B cell (primary cell): ENCODE measurements around the gene QTRT2. TPM values are rescaled to one million over a fixed set of nuclear protein-coding genes. Genes with fewer than 3 reads are reported as not detected.

ENCODE experiments used
- ATAC-seq: fragments of 200-7000 bp; cut with Tn5 transposase; one replicate; pipeline ENCODE4 v1.10.0; 2021; ENCODE audit warnings: low read depth, mild to moderate bottlenecking, moderate number of reproducible peaks, moderate library complexity
- CTCF ChIA-PET: fragments of 350-600 bp; sonication (Branson Sonifier 250); formaldehyde crosslinking; loops from one replicate; lab custom pipeline; 2021; ENCODE audit warnings: antibody characterized with exemption, inconsistent platforms; lab: Charles Lee
- POLR2A ChIA-PET: fragments of 350-600 bp; sonication (Branson Sonifier 250); formaldehyde crosslinking; loops from one replicate; lab custom pipeline; 2021; ENCODE audit warnings: antibody characterized with exemption; lab: Charles Lee
- DNase-seq: peaks from one replicate; pipeline ENCODE4 v3.0.0; 2013
- H2AFZ ChIP-seq: 2 replicates; pipeline ENCODE4 v1.6.1; 2012; ENCODE audit warnings: mild to moderate bottlenecking, low read depth, low read length; ENCODE audit not compliant: insufficient read depth, poor library complexity, severe bottlenecking
- H3K27ac ChIP-seq, 2 donors: 1 replicate in 1 of 2; 2 replicates in 1 of 2; pipeline ENCODE4 v1.5.1; 2012 to 2013; ENCODE audit warnings: low read length in 2 of 2, mild to moderate bottlenecking in 2 of 2, moderate library complexity in 1 of 2
- H3K27me3 ChIP-seq, 4 experiments: fragments of 200-600 bp in 1 of 4; sonication (generic) in 1 of 4; replicated peaks in 1 of 4; 1 replicate in 2 of 4; 2 replicates in 2 of 4; pipeline versions ENCODE4 v1.6.1 to v1.7.0; 2013 to 2016; ENCODE audit warnings: low read length in 3 of 4, mild to moderate bottlenecking in 2 of 4, mixed read lengths in 1 of 4, moderate library complexity in 1 of 4; ENCODE audit not compliant: insufficient read depth in 4 of 4, control insufficient read depth in 3 of 4; ENCODE audit errors: control extremely low read depth in 1 of 4
- H3K36me3 ChIP-seq, 2 experiments: replicated peaks in 1 of 2; 1 replicate in 1 of 2; 2 replicates in 1 of 2; pipeline versions ENCODE4 v1.6.1 to v1.7.1; 2013; ENCODE audit warnings: low read length in 1 of 2; ENCODE audit not compliant: insufficient read depth in 2 of 2, control insufficient read depth in 1 of 2; ENCODE audit errors: control extremely low read depth in 1 of 2, extremely low read depth in 1 of 2
- H3K4me1 ChIP-seq, 2 donors: fragments of 200-600 bp in 1 of 2; sonication (generic) in 1 of 2; 1 replicate in 1 of 2; 2 replicates in 1 of 2; pipeline versions ENCODE4 v1.5.1 to v1.6.1; 2013 to 2017; ENCODE audit warnings: low read length in 2 of 2; ENCODE audit not compliant: control insufficient read depth in 2 of 2, insufficient read depth in 2 of 2
- H3K4me2 ChIP-seq: replicated peaks from 2 replicates; pipeline ENCODE3; 2012; ENCODE audit warnings: mild to moderate bottlenecking, low read depth, low read length; ENCODE audit not compliant: poor library complexity, severe bottlenecking
- H3K4me3 ChIP-seq, 5 experiments: fragments of 200-600 bp in 1 of 5; sonication (generic) in 1 of 5; 1 replicate in 3 of 5; 2 replicates in 2 of 5; pipeline versions ENCODE4 v1.5.1 to v1.7.0; 2011 to 2016; ENCODE audit warnings: low read length in 4 of 5, mild to moderate bottlenecking in 4 of 5, low read depth in 2 of 5, control low read depth in 1 of 5, moderate library complexity in 1 of 5; ENCODE audit not compliant: insufficient read depth in 1 of 5; ENCODE audit errors: control extremely low read depth in 1 of 5, extremely low read depth in 1 of 5
- H3K79me2 ChIP-seq: fragments of 200-600 bp; sonication (generic); one replicate; pipeline ENCODE4 v1.6.0; 2016; ENCODE audit warnings: low read length; ENCODE audit not compliant: control insufficient read depth, insufficient read depth
- H3K9ac ChIP-seq: fragments of 200-600 bp; sonication (generic); 2 replicates; pipeline ENCODE4 v1.6.1; 2017; ENCODE audit warnings: mild to moderate bottlenecking, low read length, moderate library complexity
- H3K9me3 ChIP-seq, 3 donors: one replicate each; pipeline versions ENCODE4 v1.6.1 to v1.7.1; 2013; ENCODE audit warnings: low read length in 2 of 3; ENCODE audit not compliant: control insufficient read depth in 2 of 3, insufficient read depth in 1 of 3; ENCODE audit errors: control extremely low read depth in 1 of 3
- H4K20me1 ChIP-seq: 2 replicates; pipeline ENCODE4 v1.6.0; 2012; ENCODE audit warnings: mild to moderate bottlenecking, low read length; ENCODE audit not compliant: insufficient read depth, control insufficient read depth, poor library complexity, severe bottlenecking
- H3K27ac Mint-ChIP-seq: one replicate; pipeline ENCODE4 v1.8.0; 2021; ENCODE audit warnings: mixed read lengths
- H3K27me3 Mint-ChIP-seq: one replicate; pipeline ENCODE4 v1.8.0; 2021; ENCODE audit warnings: mixed read lengths
- H3K4me1 Mint-ChIP-seq: one replicate; pipeline ENCODE4 v1.8.0; 2021; ENCODE audit warnings: mixed read lengths
- H3K4me3 Mint-ChIP-seq: one replicate; pipeline ENCODE4 v1.8.0; 2021; ENCODE audit warnings: mixed read lengths
- H3K9me3 Mint-ChIP-seq: one replicate; pipeline ENCODE4 v1.8.0; 2022; ENCODE audit warnings: mixed read lengths; ENCODE audit not compliant: insufficient read depth
- CTCF ChIP-seq: fragments of 200-600 bp; IDR thresholded peaks from one replicate; pipeline ENCODE4 v1.8.0; 2022; ENCODE audit warnings: antibody characterized with exemption, mild to moderate bottlenecking
- EZH2 ChIP-seq: IDR thresholded peaks from 2 replicates; pipeline ENCODE4 v1.6.1; 2012; ENCODE audit warnings: borderline replicate concordance, low read depth, mild to moderate bottlenecking, moderate library complexity, low read length; ENCODE audit not compliant: insufficient read depth, poor library complexity, severe bottlenecking
- WGBS: methylation state at CpG from one replicate; pipeline ENCODE4 v1.1.5; 2013; ENCODE audit warnings: missing lambda C conversion rate; ENCODE audit not compliant: insufficient coverage; 5-methylcytosine and 5-hydroxymethylcytosine counted together
- intact Hi-C: fragments of 100-400 bp; cut with micrococcal nuclease; formaldehyde crosslinking; loops from one replicate; pipeline ENCODE4 v1.10.0; 2022
- polyA plus RNA-seq: library from polyadenylated mRNA; depleted of rRNA; stranded (reverse); fragments of >200 nt; gene quantifications from 2 replicates; pipeline ENCODE4 v1.2.3, GENCODE V29; 2012
- total RNA-seq, 2 donors: library from RNA; stranded (reverse); fragments of 120-200 nt in 1 of 2; gene quantifications; 1 replicate in 1 of 2; 2 replicates in 1 of 2; pipeline versions ENCODE4 v1.2.3 to v1.2.4, GENCODE V29; 2013 to 2022

Gene QTRT2
- total and polyA plus RNA-seq, 2 donors (not counting 1 experiment from before 2014, with no cell fraction given), result 15.8 to 59.5 TPM

DNA sequence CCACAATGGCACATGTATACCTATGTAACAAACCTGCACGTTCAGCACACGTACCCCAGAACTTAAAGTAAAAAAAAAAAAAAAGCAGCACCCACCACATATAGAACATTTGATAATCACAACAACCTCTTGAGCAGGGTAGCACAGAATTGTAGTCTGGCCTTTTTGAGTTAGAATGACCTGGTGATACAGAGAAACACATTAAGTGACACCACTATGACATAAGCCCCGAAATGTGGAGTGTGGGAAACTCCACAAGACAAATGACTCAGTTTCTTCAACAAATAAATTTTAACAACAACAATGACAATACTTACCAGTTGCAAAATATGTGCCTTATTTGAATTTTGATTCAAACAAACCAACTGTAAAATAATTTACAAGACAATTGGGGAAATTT lies 76.0 kb downstream of the QTRT2 start:
- H3K4me2 ChIP-seq, result no peak overlapping the region
- no peaks in the 10 kb centered on the region for H4K20me1 ChIP-seq
- ChIA-PET POLR2A (no interaction called here), CTCF (no interaction called here)
- H3K4me1 ChIP-seq, result no peaks in the 10 kb centered on the region
- DNase-seq (no peak), ATAC-seq (no peak)
- 100% methylated on average over 1 of the region's 3 CpGs for WGBS
- no peak overlapping the region for H3K9ac ChIP-seq
- TF ChIP-seq CTCF (no peak), EZH2 (no peak)
- no peaks in the 10 kb centered on the region for H3K27me3 ChIP-seq
- H3K4me3 ChIP-seq, result no peak overlapping the region
- no peaks in the 10 kb centered on the region for H3K27me3 Mint-ChIP-seq
- no peak overlapping the region for H3K27ac ChIP-seq
- no peaks in the 10 kb centered on the region for H3K9me3 ChIP-seq
- H3K4me3 Mint-ChIP-seq, result no peak overlapping the region
- intact Hi-C loops, result no loop called here
- no peak overlapping the region for H2AFZ ChIP-seq
- H3K36me3 ChIP-seq, result no peaks in the 10 kb centered on the region
- H3K9me3 Mint-ChIP-seq, result no peaks in the 10 kb centered on the region
- no peaks in the 10 kb centered on the region for H3K79me2 ChIP-seq
- H3K4me1 Mint-ChIP-seq, result no peaks in the 10 kb centered on the region
- no peak overlapping the region for H3K27ac Mint-ChIP-seq

GRCh38 chr3:114133947-114134346 lies 77.4 kb downstream of the QTRT2 start:
- no peak for TF ChIP-seq EZH2
- TF ChIP-seq CTCF, result no peak
- Histone ChIP-seq H4K20me1 (no peaks in the 10 kb centered on the region), H3K4me2 (no peak overlapping the region), H3K27ac (no peak overlapping the region), H3K27me3 (no peaks in the 10 kb centered on the region), H3K4me1 (no peaks in the 10 kb centered on the region), H3K9ac (no peak overlapping the region), H3K36me3 (no peaks in the 10 kb centered on the region), H3K79me2 (no peaks in the 10 kb centered on the region), H2AFZ (no peak overlapping the region), H3K9me3 (no peaks in the 10 kb centered on the region), H3K4me3 (no peak overlapping the region)
- H3K9me3 Mint-ChIP-seq, result no peaks in the 10 kb centered on the region
- ChIA-PET POLR2A (no interaction called here), CTCF (no interaction called here)
- no peak for ATAC-seq
- no peak for DNase-seq
- no peaks in the 10 kb centered on the region for H3K27me3 Mint-ChIP-seq
- intact Hi-C loops, result no loop called here
- whole genome bisulfite sequencing, result 100% methylated on average over 1 of the region's 3 CpGs
- H3K4me1 Mint-ChIP-seq, result no peaks in the 10 kb centered on the region
- H3K27ac Mint-ChIP-seq, result no peak overlapping the region
- H3K4me3 Mint-ChIP-seq, result no peak overlapping the region

Other genes starting within 250 kb of the QTRT2 start
- 47.1 and 52.5 TPM in 2 replicates for gene GRAMD1C, start 217.9 kb upstream of the QTRT2 start, total RNA-seq
- gene GRAMD1C, start 217.9 kb upstream of the QTRT2 start, polyA plus RNA-seq, result 3.8 and 8.5 TPM in 2 replicates
- 72.6 and 75.1 TPM in 2 replicates for gene ZDHHC23, start 108.7 kb upstream of the QTRT2 start, total RNA-seq
- 12.3 and 18.6 TPM in 2 replicates for gene ZDHHC23, start 108.7 kb upstream of the QTRT2 start, polyA plus RNA-seq
- gene CCDC191, start 211 bp upstream of the QTRT2 start, total RNA-seq, result 47.9 and 52.5 TPM in 2 replicates
- 23.6 and 26.7 TPM in 2 replicates for gene CCDC191, start 211 bp upstream of the QTRT2 start, polyA plus RNA-seq
- not detected in 2 replicates for gene DRD3, start 122.3 kb downstream of the QTRT2 start, total RNA-seq
- gene DRD3, start 122.3 kb downstream of the QTRT2 start, polyA plus RNA-seq, result not detected in 2 replicates
- gene ZNF80, start 180.8 kb downstream of the QTRT2 start, total RNA-seq, result 0.27 and 0.42 TPM in 2 replicates
- gene ZNF80, start 180.8 kb downstream of the QTRT2 start, polyA plus RNA-seq, result 0.04 and 0.10 TPM in 2 replicates
- gene TIGIT, start 237.3 kb downstream of the QTRT2 start, total RNA-seq, result 2.5 and 4.6 TPM in 2 replicates
- gene TIGIT, start 237.3 kb downstream of the QTRT2 start, polyA plus RNA-seq, result 1.3 and 2.5 TPM in 2 replicates